ENCODE data around the gene ATF6.

- TF ChIP-seq CTCF (IDR thresholded peaks at IDR 0.05; ENCODE audit: low read depth, low read length) (no peak), MAX (IDR thresholded peaks at IDR 0.05; ENCODE audit: low read depth, low read length) (no peak)
Observed at GRCh38 chr1:161858271-161858670, 92.2 kb downstream of the ATF6 start.

Measured in NB4 (cell line).